Heart right ventricle (tissue), 16 donors: ENCODE measurements around the gene DGLUCY. TPM values are rescaled to one million over a fixed set of nuclear protein-coding genes. Genes with fewer than 3 reads are reported as not detected.

ENCODE experiments used
- ATAC-seq, 8 donors: fragments of 200-7000 bp; cut with Tn5 transposase; one replicate each; pipeline ENCODE4 v1.9.1; 2020; ENCODE audit warnings: mild to moderate bottlenecking in 8 of 8, moderate library complexity in 8 of 8, moderate number of reproducible peaks in 1 of 8
- DNase-seq, 2 donors: peaks; one replicate each; pipeline ENCODE4 v3.0.0-alpha.2; 2020
- H3K27ac ChIP-seq, 10 donors: fragments of 200-600 bp; sonication (generic) in 2 of 10; one replicate each; pipeline versions ENCODE4 v1.5.0 to v1.8.0; 2020 to 2022; ENCODE audit warnings: mild to moderate bottlenecking in 3 of 10
- H3K27me3 ChIP-seq, 7 donors: fragments of 200-600 bp; one replicate each; pipeline ENCODE4 v1.8.0; 2021 to 2022; ENCODE audit warnings: mild to moderate bottlenecking in 2 of 7
- H3K36me3 ChIP-seq, 9 donors: fragments of 200-600 bp; sonication (generic) in 1 of 9; one replicate each; pipeline versions ENCODE4 v1.5.0 to v1.8.0; 2020 to 2022; ENCODE audit warnings: mild to moderate bottlenecking in 2 of 9
- H3K4me1 ChIP-seq, 9 donors: fragments of 200-600 bp; sonication (generic) in 1 of 9; one replicate each; pipeline versions ENCODE4 v1.5.0 to v1.8.0; 2020 to 2022; ENCODE audit warnings: mild to moderate bottlenecking in 4 of 9
- H3K4me3 ChIP-seq, 10 donors: fragments of 200-600 bp; sonication (generic) in 2 of 10; one replicate each; pipeline versions ENCODE4 v1.5.0 to v1.8.0; 2020 to 2022; ENCODE audit warnings: mild to moderate bottlenecking in 7 of 10, moderate library complexity in 2 of 10
- H3K9me3 ChIP-seq, 11 donors: fragments of 200-600 bp in 10 of 11; sonication (generic) in 2 of 11; one replicate each; pipeline versions ENCODE4 v1.5.0 to v1.8.0; 2013 to 2022; ENCODE audit warnings: mild to moderate bottlenecking in 2 of 11, control low read depth in 1 of 11, moderate library complexity in 1 of 11
- WGBS, 2 donors: extraction: QIAGEN DNeasy Blood & Tissue Kit; methylation state at CpG; one replicate each; pipeline ENCODE4 v1.1.7; 2013; ENCODE audit warnings: inconsistent platforms in 1 of 2; 5-methylcytosine and 5-hydroxymethylcytosine counted together
- intact Hi-C, 10 donors: fragments of 100-400 bp; cut with DNase I; formaldehyde crosslinking; loops; one replicate each; pipeline versions ENCODE4 v1.11.1 to v1.14.2; 2022
- polyA plus RNA-seq, 2 donors: library from polyadenylated mRNA; stranded (reverse); fragments of 200-250 nt; gene quantifications; one replicate each; pipeline ENCODE4 v1.2.3, GENCODE V29; 2013
- total RNA-seq, 10 donors: library from RNA; stranded (reverse); fragmentation: NEBNext Ultra II Directional in 3 of 10; extraction: Animal tissue kit (Norgen Biotek cat#: 25700) in 3 of 10; gene quantifications; one replicate each; pipeline versions ENCODE4 v1.2.1 to v1.2.4, GENCODE V29; 2021 to 2023
- TF ChIP-seq, protein P1 (sequence below), 9 donors: fragments of 200-600 bp; sonication (generic) in 2 of 9; IDR thresholded peaks; one replicate each; pipeline versions ENCODE4 v1.5.0 to v1.8.0; 2021 to 2022; ENCODE audit warnings: antibody characterized with exemption in 9 of 9, mild to moderate bottlenecking in 5 of 9, moderate library complexity in 1 of 9
- donor health status: Arrhythmogenic right ventricular cardiomyopathy.
- donor health status: ischemic (EF 13 %, LVEDD 7.1; RV severe dilation, severe dysfunction).
- donor health status: healthy with polysubstance abuse.
- donor health status: DM: no; HTN: yes; CAD: no.
- donor health status: DM: no; HTN: no; CAD: no.
- donor health status: ischemic (EF 25% LVEDD 6.9; RV normal size, moderate dysfunction).
- donor health status: ischemic (EF 25% LVEDD 5.7; RV mildly dilated, moderate dysfunction).
- donor health status: healthy.
- donor health status: DM: yes; HTN: yes; CAD: no.
- donor health status: Ischemic cardiomyopathy.
- donor health status: ischemic (EF 35%, LVEDD 5.7; RV mildly dilated, moderate dysfunction).
- donor health status: nonischemic (EF 11% LVEDD 7.7; RV severe dilation, severe dysfunction).
- donor health status: DM: yes; HTN: yes; CAD: no.
- donor health status: PGD.
- donor health status: ischemic (EF 29% LVEDD 5.4; RV normal size, mild dysfunction).
- donor health status: nonischemic (EF 23%, LVEDD 6.1; RV moderate dilation, normal function).

The DGLUCY gene
- total and polyA plus RNA-seq, 12 donors: 43.5 to 270 (median 201) TPM

DNA sequence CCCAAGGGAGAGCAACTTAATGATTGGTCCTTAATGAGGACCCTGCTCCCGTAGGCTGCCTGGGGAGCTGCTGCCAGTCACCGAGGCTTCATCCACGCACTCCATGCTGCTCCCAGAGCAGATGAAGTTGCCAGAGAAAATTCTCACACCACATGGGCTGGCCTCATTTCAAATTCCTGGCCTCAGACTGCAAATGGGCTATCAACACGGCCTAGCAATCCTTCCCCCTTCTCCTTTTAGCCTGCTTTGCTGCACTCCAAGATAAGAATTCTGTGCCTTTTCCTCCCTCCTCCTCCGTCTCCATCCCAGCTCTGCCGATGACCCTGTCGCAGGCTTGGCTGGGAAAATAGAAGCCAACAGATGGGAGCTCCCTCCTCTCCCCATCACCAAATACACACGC, 10.8 kb upstream of the DGLUCY start:
- no peak for DNase-seq
- TF ChIP-seq, protein P1, sequence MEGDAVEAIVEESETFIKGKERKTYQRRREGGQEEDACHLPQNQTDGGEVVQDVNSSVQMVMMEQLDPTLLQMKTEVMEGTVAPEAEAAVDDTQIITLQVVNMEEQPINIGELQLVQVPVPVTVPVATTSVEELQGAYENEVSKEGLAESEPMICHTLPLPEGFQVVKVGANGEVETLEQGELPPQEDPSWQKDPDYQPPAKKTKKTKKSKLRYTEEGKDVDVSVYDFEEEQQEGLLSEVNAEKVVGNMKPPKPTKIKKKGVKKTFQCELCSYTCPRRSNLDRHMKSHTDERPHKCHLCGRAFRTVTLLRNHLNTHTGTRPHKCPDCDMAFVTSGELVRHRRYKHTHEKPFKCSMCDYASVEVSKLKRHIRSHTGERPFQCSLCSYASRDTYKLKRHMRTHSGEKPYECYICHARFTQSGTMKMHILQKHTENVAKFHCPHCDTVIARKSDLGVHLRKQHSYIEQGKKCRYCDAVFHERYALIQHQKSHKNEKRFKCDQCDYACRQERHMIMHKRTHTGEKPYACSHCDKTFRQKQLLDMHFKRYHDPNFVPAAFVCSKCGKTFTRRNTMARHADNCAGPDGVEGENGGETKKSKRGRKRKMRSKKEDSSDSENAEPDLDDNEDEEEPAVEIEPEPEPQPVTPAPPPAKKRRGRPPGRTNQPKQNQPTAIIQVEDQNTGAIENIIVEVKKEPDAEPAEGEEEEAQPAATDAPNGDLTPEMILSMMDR (IDR thresholded peaks at IDR 0.05): no peak
- H3K36me3 ChIP-seq: no peaks in the 10 kb centered on the region
- peaks cover 0 to 13% (median 0%) of the 10 kb centered on the region in 9 donors for H3K4me1 ChIP-seq
- peak; percentile 41 to 82 (median 70) for ATAC-seq
- H3K4me3 ChIP-seq: no peak overlapping the region
- H3K9me3 ChIP-seq: no peaks in the 10 kb centered on the region
- 24 to 37% methylated on average over 8 of the region's 8 CpGs for WGBS, 2 donors
- intact Hi-C loops: no loop called here
- H3K27me3 ChIP-seq: no peaks in the 10 kb centered on the region
- H3K27ac ChIP-seq: no peak overlapping the region

DNA sequence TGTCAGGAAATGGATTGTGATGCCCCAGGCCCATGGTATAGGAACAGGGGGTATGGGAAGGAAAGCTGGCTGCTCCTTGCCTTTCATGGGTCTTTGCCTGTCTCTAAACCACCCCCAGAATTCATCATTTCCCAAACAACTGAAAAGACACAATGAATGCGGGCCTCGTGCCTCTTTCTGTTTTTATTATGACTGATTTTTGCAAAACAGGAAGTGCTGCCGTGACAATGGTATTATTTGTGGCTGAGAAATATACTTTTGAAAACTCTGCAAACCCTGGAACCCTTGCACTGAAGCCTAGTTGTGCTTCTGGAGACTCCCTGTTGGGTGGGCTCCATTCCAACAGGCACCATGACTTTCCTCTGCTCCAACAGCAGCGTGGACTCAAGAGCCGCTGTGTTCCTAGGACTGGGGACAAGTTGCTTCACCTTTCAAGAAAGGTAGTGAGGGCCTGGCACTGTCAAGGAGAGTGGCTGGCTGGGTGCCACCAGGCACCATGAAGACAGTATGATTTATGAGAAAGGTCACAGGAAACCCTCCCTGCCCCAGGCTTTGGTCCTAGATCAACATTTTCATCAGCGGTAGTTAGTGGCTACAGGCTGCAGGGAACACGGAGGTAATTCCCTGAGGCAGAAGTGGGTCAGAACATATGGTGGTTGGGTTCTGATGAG, 4.8 kb upstream of the DGLUCY start:
- Histone ChIP-seq H3K27ac (peak overlapping the region in 7 of 10 donors; percentile 20 to 69 (median 37)), H3K9me3 (no peaks in the 10 kb centered on the region), H3K4me3 (no peak overlapping the region), H3K36me3 (no peaks in the 10 kb centered on the region), H3K4me1 (peaks cover 0 to 33% (median 17%) of the 10 kb centered on the region in 9 donors), H3K27me3 (no peaks in the 10 kb centered on the region)
- TF ChIP-seq, protein P1 (IDR thresholded peaks at IDR 0.05): no peak
- intact Hi-C loops: no loop called here
- WGBS, 2 donors: 54 to 67% methylated on average over 7 of the region's 7 CpGs
- ATAC-seq (peak in 1 of 8 donors; percentile 32), DNase-seq (no peak)

- peaks cover 7 to 46% (median 30%) of the 10 kb centered on the region in 9 donors for H3K4me1 ChIP-seq
- WGBS, 2 donors: 94 to 97% methylated on average over 1 of the region's 1 CpG
- H3K27ac ChIP-seq: no peak overlapping the region
- ATAC-seq: no peak
- DNase-seq: no peak
- TF ChIP-seq, protein P1 (IDR thresholded peaks at IDR 0.05): no peak
- no peaks in the 10 kb centered on the region for H3K27me3 ChIP-seq
- H3K9me3 ChIP-seq: no peaks in the 10 kb centered on the region
- peaks cover 0 to 5% (median 0%) of the 10 kb centered on the region in 9 donors for H3K36me3 ChIP-seq
- no peak overlapping the region for H3K4me3 ChIP-seq
- intact Hi-C loops: no loop called here
Measured at GRCh38 chr14:91111443-91111842, 2.4 kb upstream of the DGLUCY start.

DNA sequence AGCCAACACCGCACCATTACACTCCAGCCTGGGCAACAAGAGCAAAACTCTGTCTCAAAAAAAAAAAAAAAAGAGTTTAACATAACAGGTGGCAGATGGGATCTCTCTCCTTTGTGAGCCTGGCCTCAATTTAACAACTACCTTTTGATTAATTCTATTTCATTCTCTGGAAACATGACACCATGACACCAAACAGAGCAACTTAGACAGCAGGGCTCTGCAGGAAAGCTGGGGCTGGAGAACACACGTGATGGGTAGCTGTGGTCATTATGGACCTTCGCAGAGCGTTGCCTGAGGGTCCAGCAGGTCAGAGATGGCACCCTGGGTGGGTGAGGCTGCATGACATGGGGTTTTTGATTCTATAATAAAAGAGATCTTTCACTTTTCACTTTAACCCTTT, 1.7 kb upstream of the DGLUCY start:
- Histone ChIP-seq H3K36me3 (peaks cover 0 to 5% (median 0%) of the 10 kb centered on the region in 9 donors), H3K27me3 (no peaks in the 10 kb centered on the region), H3K9me3 (no peaks in the 10 kb centered on the region), H3K4me1 (peaks cover 9 to 54% (median 37%) of the 10 kb centered on the region in 9 donors), H3K27ac (no peak overlapping the region), H3K4me3 (no peak overlapping the region)
- WGBS, 2 donors: 90 to 91% methylated on average over 4 of the region's 4 CpGs
- TF ChIP-seq, protein P1 (IDR thresholded peaks at IDR 0.05): no peak
- DNase-seq (no peak), ATAC-seq (no peak)
- intact Hi-C loops: no loop called here
